ENCODE results near the gene DBX1. TPM values are rescaled to one million over a fixed set of nuclear protein-coding genes. Genes with fewer than 3 reads are reported as not detected.

The DBX1 gene
- total and polyA plus RNA-seq, 10 of the 15 experiments (the other 5 are each of a cell fraction or from before 2014, with no cell fraction given) = not detected

- H2AFZ ChIP-seq (ENCODE audit: control insufficient read depth, low read depth, low read length) = no peak overlapping the region
- no peak for ATAC-seq
- in situ Hi-C loops (cut with MboI) = no loop called here
- CTCF ChIA-PET = interaction anchor here (1.0 to 3.3 kb wide), 2 partner anchors 11 to 16 kb away, joined by 4 to 17 read pairs; no protein-coding TSS in a partner anchor
- no peaks in the 10 kb centered on the region for H4K20me1 ChIP-seq (ENCODE audit: control insufficient read depth, insufficient read depth)
- no peaks in the 10 kb centered on the region for H3K79me2 ChIP-seq (ENCODE audit: control insufficient read depth, insufficient read depth, low read length)
- no peak for FAIRE-seq
- TF ChIP-seq RELB (IDR thresholded peaks at IDR 0.05; ENCODE audit: low read depth) (no peak), RBBP5 (conservative IDR thresholded peaks at IDR 0.05) (no peak)
- no peaks in the 10 kb centered on the region for H3K36me3 ChIP-seq (ENCODE audit: control insufficient read depth in 2 of 2, insufficient read depth in 2 of 2, low read length in 1 of 2)
- no TSS peak for BruUV-seq (replicated peaks)
- no peak overlapping the region for H3K4me3 ChIP-seq
- intact Hi-C loops (cut with micrococcal nuclease; ENCODE audit: unreplicated experiment) = loop anchor here (10.0 kb wide), 1 partner anchor 56 kb away; no protein-coding TSS in a partner anchor
- POLR2A ChIA-PET = no interaction called here
- RAD21 ChIA-PET (ENCODE audit: unreplicated experiment) = interaction anchor here (0.7 kb wide), 1 partner anchor 216 kb away, joined by 3 read pairs; no protein-coding TSS in a partner anchor
- no peak overlapping the region for H3K27ac ChIP-seq (ENCODE audit: control insufficient read depth, insufficient read depth)
- no peak overlapping the region for H3K4me2 ChIP-seq (ENCODE audit: control insufficient read depth, insufficient read depth)
- H3K9ac ChIP-seq (ENCODE audit: control insufficient read depth, insufficient read depth, low read length) = no peak overlapping the region
- H3K9me3 ChIP-seq (replicated peaks; ENCODE audit: control insufficient read depth, insufficient read depth, low read length) = no peaks in the 10 kb centered on the region
- no peak for DNase-seq (ENCODE audit: low read depth, low spot score)
- SMC1A ChIA-PET (ENCODE audit: uncharacterized antibody, unreplicated experiment) = interaction anchor here (1.2 kb wide), 1 partner anchor 16 kb away, joined by 4 read pairs; no protein-coding TSS in a partner anchor
- no peaks in the 10 kb centered on the region for H3K4me1 ChIP-seq (ENCODE audit: control insufficient read depth, insufficient read depth, low read length)
- 41% methylated on average over 4 of the region's 4 CpGs for WGBS (ENCODE audit: insufficient coverage, insufficient replicate concordance, low lambda C conversion rate, missing lambda C conversion rate)
- peaks cover 0 to 3% of the 10 kb centered on the region in 2 experiments for H3K27me3 ChIP-seq (replicated peaks in 1 of 2; ENCODE audit: control insufficient read depth in 2 of 2, insufficient read depth in 2 of 2, low read length in 1 of 2)
These were observed 21.6 kb downstream of the DBX1 start for GRCh38 chr11:20138707-20139106.

- ChIA-PET RAD21 (ENCODE audit: unreplicated experiment) (interaction anchor here (0.7 kb wide), 1 partner anchor 26 kb away, joined by 3 read pairs; no protein-coding TSS in a partner anchor), CTCF (interaction anchor here (1.9 to 3.3 kb wide), 2 partner anchors 9 to 217 kb away, joined by 9 to 17 read pairs; no protein-coding TSS in a partner anchor), SMC1A (ENCODE audit: uncharacterized antibody, unreplicated experiment) (interaction anchor here (0.6 to 1.1 kb wide), 2 partner anchors 14 to 801 kb away, joined by 3 to 4 read pairs; no protein-coding TSS in a partner anchor), POLR2A (no interaction called here)
- no peak for DNase-seq (ENCODE audit: low read depth, low spot score)
- Histone ChIP-seq H3K27ac (ENCODE audit: control insufficient read depth, insufficient read depth) (no peak overlapping the region), H3K36me3 (ENCODE audit: control insufficient read depth in 2 of 2, insufficient read depth in 2 of 2, low read length in 1 of 2) (no peaks in the 10 kb centered on the region), H3K79me2 (ENCODE audit: control insufficient read depth, insufficient read depth, low read length) (no peaks in the 10 kb centered on the region), H3K4me1 (ENCODE audit: control insufficient read depth, insufficient read depth, low read length) (no peaks in the 10 kb centered on the region), H3K4me2 (ENCODE audit: control insufficient read depth, insufficient read depth) (no peak overlapping the region), H3K9ac (ENCODE audit: control insufficient read depth, insufficient read depth, low read length) (no peak overlapping the region), H3K4me3 (no peak overlapping the region), H3K27me3 (replicated peaks in 1 of 2; ENCODE audit: control insufficient read depth in 2 of 2, insufficient read depth in 2 of 2, low read length in 1 of 2) (peaks cover 0 to 3% of the 10 kb centered on the region in 2 experiments), H3K9me3 (replicated peaks; ENCODE audit: control insufficient read depth, insufficient read depth, low read length) (no peaks in the 10 kb centered on the region), H2AFZ (ENCODE audit: control insufficient read depth, low read depth, low read length) (no peak overlapping the region), H4K20me1 (ENCODE audit: control insufficient read depth, insufficient read depth) (no peaks in the 10 kb centered on the region)
- intact Hi-C loops (cut with micrococcal nuclease; ENCODE audit: unreplicated experiment) = loop anchor here (10.0 kb wide), 1 partner anchor 57 kb away; no protein-coding TSS in a partner anchor
- no peak for FAIRE-seq
- ATAC-seq = no peak
- BruUV-seq (replicated peaks) = no TSS peak
- in situ Hi-C loops (cut with MboI) = no loop called here
- TF ChIP-seq ZBTB40 (IDR thresholded peaks at IDR 0.05; ENCODE audit: borderline replicate concordance) = no peak
- TF ChIP-seq DPF2 (IDR thresholded peaks at IDR 0.05) = no peak
- no peak for TF ChIP-seq SIN3A (IDR thresholded peaks at IDR 0.05; ENCODE audit: low read depth, low read length)
- TF ChIP-seq PAX5 (IDR thresholded peaks at IDR 0.05; ENCODE audit: borderline replicate concordance, low read depth, low read length) = no peak
- TF ChIP-seq BACH1 (IDR thresholded peaks at IDR 0.05; ENCODE audit: borderline replicate concordance) = no peak
- no peak for TF ChIP-seq TBL1XR1 (IDR thresholded peaks at IDR 0.05; ENCODE audit: low read depth, low read length)
- TF ChIP-seq NFIC (IDR thresholded peaks at IDR 0.05; ENCODE audit: low read depth, low read length) = no peak
- no peak for TF ChIP-seq RELB (IDR thresholded peaks at IDR 0.05; ENCODE audit: low read depth)
- TF ChIP-seq STAT3 (IDR thresholded peaks at IDR 0.05; ENCODE audit: low read depth, low read length) = no peak
These were observed 22.6 kb downstream of the DBX1 start for GRCh38 chr11:20137637-20138036.
